Midbrain (tissue), 1 donor: Measurements from ENCODE around the gene NECAP2.
A peak's percentile ranks its signal among the peaks of the same experiment; 100 is the strongest.

Experiments
- DNase-seq: peaks from one replicate; lab custom pipeline; 2025; lab: John Stamatoyannopoulos, UW

NECAP2 gene, protein sequence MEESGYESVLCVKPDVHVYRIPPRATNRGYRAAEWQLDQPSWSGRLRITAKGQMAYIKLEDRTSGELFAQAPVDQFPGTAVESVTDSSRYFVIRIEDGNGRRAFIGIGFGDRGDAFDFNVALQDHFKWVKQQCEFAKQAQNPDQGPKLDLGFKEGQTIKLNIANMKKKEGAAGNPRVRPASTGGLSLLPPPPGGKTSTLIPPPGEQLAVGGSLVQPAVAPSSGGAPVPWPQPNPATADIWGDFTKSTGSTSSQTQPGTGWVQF

DNA sequence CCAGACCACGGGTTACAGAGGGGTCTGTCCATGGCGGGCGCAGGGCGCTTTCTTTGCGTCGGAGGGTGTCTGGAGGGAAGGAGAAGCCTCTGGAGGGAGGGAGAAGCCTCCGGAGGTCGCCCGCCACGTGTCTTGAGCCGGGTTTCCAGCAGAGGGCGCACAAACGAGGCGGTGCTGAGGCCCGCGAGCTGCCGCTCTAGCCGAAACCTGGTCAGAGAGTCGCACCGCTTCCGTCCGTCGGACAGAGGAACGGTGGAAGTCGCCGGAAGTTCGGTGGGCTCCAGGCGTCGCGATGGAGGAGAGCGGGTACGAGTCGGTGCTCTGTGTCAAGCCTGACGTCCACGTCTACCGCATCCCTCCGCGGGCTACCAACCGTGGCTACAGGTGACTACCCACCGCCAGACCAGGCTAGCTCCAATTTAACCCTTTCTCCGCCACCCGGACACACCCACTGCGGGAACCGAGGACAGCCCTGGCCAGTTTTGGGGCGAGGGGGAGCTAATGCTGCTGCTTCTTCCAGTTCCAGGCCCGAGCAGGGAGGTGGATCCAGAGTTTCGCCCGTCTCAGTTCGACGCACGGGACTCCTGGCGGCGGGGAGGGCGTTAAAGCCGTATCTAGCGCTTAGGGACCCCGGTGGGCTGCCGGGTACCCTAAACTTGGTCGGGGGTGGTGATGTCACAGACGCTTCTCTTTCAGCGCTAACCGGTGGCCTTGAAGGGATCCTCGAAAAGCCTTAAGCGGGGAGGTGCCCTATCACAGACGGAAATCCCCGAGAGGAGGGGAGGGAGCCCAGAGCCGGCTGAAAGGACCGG, at the start of gene NECAP2:
NECAP2 (plus strand) TSS at position 255 of the 812 bp plus-strand sequence; CDS start at position 293, 38 bp downstream.
- peak; percentile 91 for DNase-seq

DNA sequence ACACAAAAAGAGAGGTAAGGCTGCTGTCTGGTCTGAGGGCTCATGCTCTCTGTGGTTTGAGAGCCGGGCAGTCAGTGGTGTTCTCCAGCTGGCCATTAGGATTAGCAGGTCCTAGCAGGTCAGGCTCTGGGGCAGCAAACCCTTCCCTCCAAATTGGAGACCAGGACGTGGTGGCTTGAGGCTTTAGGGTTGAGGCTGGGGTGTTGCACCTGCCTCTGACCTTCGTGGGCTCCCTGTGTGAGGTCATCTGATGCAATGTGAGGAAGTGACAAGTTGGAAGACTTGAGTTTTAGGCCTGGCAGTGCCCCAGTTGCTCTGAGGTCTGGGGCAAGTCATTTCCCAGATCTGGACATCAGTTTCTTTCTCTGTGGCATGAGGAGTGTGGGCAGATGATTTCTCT, 49.1 kb upstream of the NECAP2 start:
- no peak for DNase-seq

DNA sequence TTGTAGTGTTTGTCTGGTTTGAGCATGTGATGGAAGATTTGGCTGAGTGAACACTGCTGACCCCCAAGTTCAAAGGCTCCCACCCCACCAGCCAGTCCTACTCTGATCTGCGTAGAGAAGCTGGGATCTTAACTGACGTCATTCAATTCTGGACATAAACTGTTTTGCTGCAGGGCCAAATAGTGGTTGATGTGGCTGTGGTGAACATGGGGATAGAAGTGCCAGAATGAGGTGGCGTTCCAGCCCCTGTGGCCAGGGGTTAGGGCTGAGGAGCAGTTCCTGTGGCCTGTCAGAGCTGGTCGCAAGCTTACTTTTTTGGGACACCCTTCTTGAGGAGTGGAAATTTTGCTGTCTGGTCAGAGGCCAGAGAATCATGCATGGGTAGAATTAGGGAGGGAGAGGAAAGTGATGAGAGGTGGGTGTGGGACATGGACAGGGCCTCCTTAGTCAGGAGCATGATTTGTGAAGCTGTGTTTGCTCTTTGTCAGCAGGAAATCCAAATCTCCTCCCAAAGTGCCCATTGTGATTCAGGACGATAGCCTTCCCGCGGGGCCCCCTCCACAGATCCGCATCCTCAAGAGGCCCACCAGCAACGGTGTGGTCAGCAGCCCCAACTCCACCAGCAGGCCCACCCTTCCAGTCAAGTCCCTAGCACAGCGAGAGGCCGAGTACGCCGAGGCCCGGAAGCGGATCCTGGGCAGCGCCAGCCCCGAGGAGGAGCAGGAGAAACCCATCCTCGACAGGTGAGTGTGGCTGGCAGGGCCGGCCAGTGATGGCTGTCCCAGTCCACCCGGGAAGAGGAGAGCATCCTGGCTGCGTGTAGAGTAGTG, 47.6 kb upstream of the NECAP2 start:
- DNase-seq: no peak

DNA sequence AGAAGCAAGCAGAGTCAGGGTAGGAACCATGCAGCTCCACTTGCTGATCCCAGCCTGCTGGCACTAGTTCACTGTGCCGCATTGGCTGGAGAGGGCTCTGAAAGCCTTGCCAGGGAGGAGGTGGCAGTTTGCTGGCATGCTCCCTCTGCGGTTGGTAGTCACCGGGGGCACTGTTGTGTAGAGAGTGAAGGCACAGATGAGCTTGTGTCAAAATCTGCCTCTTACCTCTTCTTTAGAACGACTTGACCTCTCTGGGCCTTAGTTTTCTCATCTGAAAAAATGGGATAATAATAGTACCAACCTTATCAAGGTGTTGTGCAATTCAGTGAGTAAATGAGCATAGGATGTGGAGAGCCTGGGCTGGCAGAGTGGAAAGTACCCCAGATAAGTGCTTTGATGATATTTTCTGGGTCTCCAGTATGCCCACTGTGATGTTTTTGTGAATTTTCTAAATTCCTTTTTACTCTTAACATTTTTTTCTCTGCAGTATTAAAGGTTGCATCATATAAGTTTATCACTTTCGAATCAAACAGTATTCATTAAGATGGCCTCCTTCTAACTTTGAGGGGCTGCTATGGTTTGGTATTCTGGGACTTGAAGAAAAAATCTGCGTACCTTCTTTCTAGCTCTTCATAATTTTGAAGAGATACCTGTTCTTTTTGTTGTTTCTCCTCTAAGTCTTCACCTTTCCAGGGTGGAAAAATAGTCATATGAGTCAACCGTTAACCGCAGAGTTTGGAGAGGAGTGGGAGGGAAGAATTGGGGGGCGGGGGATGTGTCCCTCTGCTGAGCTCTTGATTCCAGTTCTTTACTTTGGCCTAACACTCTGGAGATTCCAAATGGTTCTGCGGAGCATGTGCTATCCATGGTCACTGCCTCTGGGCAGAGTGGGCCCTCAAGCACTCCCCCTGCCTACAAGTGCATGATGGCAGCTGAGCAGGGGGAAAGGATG, 46.7 kb upstream of the NECAP2 start:
- DNase-seq: peak; percentile 53

DNA sequence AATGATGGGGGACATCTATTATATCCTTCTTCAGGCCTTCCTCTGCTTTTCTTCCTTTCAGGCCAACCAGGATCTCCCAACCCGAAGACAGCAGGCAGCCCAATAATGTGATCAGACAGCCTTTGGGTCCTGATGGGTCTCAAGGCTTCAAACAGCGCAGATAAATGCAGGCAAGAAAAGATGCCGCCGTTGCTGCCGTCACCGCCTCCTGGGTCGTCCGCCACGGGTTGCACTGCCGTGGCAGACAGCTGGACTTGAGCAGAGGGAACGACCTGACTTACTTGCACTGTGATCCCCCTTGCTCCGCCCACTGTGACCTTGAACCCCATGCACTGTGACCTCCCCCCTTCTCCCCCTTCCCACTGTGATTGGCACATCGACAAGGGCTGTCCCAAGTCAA, 45.5 kb upstream of the NECAP2 start:
- no peak for DNase-seq

DNA sequence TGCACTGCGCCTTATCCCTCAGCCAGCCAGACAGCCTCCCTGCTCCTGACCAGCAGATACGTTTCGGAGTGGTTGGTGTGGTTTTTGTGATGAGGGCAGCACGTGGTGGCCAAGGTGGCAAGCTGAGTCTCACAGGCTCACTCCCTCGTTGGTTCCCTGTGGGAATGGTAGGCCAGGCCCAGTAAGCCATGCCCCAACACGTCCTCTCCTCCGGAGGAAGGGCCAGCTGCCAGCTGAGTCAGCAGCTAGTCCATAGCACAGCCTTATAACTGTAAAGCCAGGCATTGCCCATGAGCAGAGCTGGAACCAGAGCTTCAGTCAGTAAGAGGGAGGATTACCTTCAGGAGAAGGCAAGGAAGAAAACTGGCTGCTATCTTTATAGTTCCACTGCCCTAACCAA, 43.9 kb upstream of the NECAP2 start:
- no peak for DNase-seq

DNA sequence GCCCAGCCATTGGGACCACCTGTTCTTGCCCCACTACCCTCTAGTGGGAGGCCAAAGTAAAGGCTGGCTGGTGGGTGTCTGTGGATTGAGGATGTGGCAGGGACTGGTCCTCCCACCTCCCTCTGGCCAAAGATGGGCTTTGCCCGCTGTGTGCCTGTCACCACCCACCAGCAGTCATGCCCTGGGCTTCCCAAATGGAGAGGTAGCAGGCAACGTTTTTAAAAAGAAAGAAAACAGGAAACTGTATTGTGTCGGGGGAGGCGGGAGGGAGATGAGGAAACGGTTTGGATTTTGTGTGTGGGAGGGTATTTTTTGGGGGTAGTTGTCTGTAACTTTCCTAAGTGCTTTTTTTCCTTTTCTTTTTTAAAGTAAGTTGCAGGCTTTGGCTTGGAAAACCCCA, 43.4 kb upstream of the NECAP2 start:
- no peak for DNase-seq

GRCh38 chr1:16398371-16398953, 42.1 kb upstream of the NECAP2 start:
- DNase-seq: no peak

DNA sequence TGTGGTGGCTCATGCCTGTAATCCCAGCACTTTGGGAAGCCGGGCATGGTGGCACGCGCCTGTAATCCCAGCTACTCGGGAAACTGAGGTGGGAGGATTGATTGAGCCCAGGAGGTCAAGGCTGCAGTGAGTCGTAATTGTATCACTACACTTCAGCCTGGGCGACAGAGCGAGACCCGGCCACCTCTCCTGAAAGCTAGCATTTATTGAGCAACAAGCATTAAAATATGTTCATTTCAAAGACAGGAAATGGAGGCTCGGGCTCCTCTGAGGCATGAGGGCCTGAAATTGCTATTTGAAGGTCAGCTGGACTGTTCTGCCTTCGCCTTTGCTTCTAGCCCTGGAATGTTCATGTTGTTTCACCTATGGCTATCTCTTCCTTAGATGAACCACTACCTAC, 37.8 kb upstream of the NECAP2 start:
- DNase-seq: no peak

DNA sequence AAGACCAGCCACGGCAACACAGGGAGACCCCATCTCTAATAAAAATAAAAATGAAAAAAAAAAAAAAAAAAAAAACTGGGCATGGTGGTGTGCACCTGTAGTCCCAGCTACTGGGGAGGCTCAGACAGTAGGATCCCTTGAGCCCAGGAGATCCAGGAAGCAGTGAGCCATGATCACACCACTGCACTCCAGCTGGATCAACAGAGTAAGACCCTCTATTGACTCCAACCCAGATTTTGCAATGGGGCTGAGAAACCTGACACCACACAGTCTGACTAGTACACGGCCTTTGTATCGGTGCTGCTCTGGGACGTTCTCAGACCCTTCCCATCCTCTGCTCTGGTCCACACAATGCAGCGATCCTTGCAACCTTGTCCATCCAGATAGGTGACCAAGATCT, 35.1 kb upstream of the NECAP2 start:
- no peak for DNase-seq

DNA sequence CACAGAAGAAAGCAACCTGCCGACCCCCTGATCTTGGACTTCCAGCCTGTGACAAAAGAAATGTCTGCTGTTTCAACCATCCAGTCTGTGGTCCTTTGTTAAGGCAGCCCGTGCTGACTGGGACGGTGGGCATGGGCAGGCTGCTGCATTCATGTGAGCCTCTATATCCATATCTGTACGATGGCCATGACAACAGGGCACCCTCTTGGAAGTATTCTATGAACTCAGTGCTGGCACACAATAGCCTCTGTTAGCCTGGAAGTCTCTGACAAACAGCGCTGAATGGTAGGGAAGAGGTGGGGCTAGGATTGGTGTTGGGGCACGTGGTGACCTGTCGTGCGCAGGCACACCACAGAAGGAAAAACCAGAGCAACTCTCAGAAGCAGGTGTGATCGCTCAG, 33.7 kb upstream of the NECAP2 start:
- DNase-seq: no peak

- DNase-seq: no peak
Measured at GRCh38 chr1:16409536-16410152, 30.9 kb upstream of the NECAP2 start.

DNA sequence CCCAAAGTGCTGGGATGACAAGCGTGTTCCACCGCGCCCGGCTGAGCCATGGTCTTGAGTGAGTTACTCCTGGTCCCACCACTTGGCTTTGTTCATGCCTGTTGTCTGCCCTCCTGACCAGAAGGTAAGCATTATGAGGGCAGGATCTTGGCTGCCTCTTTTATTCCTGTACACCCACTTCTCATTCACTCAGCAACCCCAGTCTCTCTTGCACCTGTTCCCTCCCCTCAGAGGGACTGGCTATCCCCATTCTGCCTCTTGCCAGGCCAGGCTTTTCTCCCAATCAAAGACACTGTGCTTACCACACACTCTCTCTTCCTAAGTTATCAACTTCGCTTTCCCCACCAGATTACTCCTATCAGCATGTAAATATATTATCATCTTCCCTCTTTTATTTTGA, 29.7 kb upstream of the NECAP2 start:
- DNase-seq: no peak

DNA sequence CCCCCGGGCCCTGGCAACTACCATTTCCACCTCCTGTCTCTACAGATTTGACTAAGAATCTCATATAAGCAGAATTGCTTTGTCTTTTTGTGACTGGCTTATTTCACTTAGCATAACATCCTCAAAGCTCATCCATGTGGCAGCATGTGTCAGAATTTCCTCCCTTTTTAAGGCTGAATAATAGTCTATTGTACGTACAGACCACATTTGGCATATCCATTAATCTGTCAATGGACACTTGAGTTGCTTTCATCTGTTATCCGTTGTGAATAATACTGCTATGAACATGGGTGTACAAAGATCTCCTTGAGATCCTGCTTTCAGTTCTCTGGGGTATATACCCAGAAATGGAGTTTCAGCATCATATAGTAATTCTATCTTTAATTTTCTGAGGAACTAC, 27.3 kb upstream of the NECAP2 start:
- DNase-seq: no peak

DNA sequence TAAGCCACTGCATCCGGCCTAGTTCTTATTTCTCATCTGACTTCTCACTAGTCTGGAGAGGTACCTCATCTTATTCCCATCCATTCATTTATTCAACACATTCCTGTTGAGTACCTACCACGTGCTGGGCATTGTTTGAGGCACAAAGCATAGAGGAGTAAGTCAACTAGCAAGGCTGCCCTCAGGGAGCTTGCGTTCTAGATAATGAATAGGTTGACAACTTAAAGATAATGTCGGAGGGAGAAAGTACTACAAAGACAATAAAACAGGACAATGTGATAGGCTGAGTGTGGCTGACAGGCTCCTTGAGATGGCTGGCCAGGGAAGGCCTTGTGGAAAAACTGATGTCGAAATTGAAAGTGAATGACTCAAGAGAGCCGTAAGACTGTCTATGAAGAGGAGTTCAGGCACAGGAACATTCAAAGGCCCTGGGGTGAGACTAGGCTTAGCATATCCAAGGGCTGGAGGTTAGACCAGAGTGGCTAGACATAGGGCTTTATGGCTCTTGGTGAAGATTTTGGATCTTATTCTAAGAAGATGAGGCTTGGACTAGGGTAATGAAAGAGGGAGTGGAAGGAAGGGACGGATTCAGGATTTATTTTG, 21.6 kb upstream of the NECAP2 start:
- no peak for DNase-seq

DNA sequence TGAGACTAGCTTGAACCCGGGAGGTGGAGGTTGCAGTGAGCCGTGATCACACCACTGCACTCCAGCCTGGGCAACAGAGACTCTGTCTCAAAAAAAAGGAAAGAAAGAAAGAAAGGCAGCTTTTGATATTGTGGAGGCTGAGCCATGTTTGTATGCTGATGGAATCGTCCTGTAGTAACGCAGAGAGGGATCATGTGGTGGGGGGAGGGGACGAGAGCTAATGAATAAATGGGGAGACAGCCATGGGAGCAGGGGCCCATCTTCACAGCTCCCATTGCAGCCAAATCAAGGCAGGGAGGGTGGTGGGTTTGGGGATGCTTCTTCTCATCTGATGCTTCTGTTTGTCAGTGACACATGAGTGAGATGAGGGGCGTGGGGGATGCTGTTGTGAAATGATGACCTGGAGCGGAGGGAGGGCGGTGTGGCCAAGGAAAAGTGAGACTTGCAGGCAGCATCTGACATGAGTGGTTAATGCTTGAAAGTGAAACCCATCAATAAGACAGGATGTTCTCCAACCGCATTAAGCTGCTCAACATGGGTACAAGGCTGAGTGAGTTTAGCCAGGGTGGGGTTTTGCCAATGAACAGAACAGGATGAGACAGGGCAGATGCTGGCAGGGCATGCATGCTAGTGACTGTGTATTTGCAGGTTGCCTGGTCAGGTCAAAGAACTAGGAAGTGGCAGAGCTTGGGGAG, 20.0 kb upstream of the NECAP2 start:
- DNase-seq: no peak

DNA sequence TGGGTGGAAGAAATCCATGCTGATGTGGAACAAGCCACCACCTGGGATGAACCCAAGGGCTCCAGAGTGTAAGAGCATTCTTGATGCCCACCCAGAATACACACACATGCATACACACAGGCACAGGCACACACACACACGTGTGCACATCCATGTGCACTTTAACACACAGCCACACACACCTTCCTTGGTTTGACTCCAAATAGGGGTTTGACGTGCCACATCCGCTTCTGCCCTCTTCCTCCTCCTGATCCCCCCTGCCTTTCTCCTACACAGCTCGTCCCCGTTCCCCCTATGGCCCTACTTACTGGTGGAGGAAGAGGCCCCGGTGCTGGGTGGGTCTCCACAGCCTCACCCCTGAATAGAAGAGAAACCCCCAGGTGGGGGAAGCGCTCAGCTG, 19.3 kb upstream of the NECAP2 start:
- DNase-seq: no peak

GRCh38 chr1:16422041-16422440, 18.5 kb upstream of the NECAP2 start:
- DNase-seq: no peak

- DNase-seq: no peak
Measured at GRCh38 chr1:16425125-16426025, 15.1 kb upstream of the NECAP2 start.
